HepG2 (cell line): ENCODE measurements around the gene RDM1. TPM values are rescaled to one million over a fixed set of nuclear protein-coding genes. Genes with fewer than 3 reads are reported as not detected.
A peak's percentile ranks its signal among the peaks of the same experiment; 100 is the strongest.

Experiments used
- AGO2 ChIP-seq: fragments of 200-400 bp; formaldehyde crosslinking; optimal IDR thresholded peaks from 2 replicates; pipeline ENCODE3; 2017; ENCODE audit warnings: mild to moderate bottlenecking, low read depth, low read length, moderate library complexity
- CHD4 ChIP-seq: fragments of 200-600 bp; sonication (generic); IDR thresholded peaks from 2 replicates; pipeline ENCODE4 v1.7.0; 2017; ENCODE audit warnings: mild to moderate bottlenecking, low read length, borderline replicate concordance
- DNMT1 ChIP-seq: sonication (generic); formaldehyde crosslinking; IDR thresholded peaks from 2 replicates; pipeline ENCODE4 v1.5.1; 2020; ENCODE audit warnings: mild to moderate bottlenecking, missing genetic modification reagents
- EED ChIP-seq: sonication (generic); formaldehyde crosslinking; IDR thresholded peaks from 2 replicates; pipeline ENCODE4 v1.5.0; 2020; ENCODE audit warnings: mild to moderate bottlenecking, missing genetic modification reagents
- HNRNPLL ChIP-seq: fragments of 200-400 bp; formaldehyde crosslinking; IDR thresholded peaks from 2 replicates; pipeline ENCODE4 v1.6.1; 2017; ENCODE audit warnings: mild to moderate bottlenecking, low read depth, low read length; ENCODE audit not compliant: poor library complexity, severe bottlenecking
- IKZF1 ChIP-seq: fragments of 450-650 bp; IDR thresholded peaks from 2 replicates; pipeline ENCODE4 v1.7.1; 2016
- LCORL ChIP-seq, 2 experiments: fragments of 450-650 bp in 1 of 2; sonication (generic) in 1 of 2; formaldehyde crosslinking in 1 of 2; IDR thresholded peaks; 2 replicates each; pipeline versions ENCODE4 v1.5.0 to v1.6.1; 2017 to 2020; ENCODE audit warnings: antibody characterized with exemption in 1 of 2, missing genetic modification reagents in 1 of 2
- NFIC ChIP-seq: IDR thresholded peaks from 2 replicates; pipeline ENCODE4 v1.6.1; 2012; ENCODE audit warnings: mild to moderate bottlenecking, low read length, inconsistent platforms
- SNAPC4 ChIP-seq: sonication (generic); formaldehyde crosslinking; IDR thresholded peaks from 2 replicates; pipeline ENCODE4 v1.4.0; 2020; ENCODE audit warnings: mild to moderate bottlenecking, missing genetic modification reagents
- SOX6 ChIP-seq, 2 experiments: fragments of 450-650 bp in 1 of 2; sonication (generic) in 1 of 2; formaldehyde crosslinking in 1 of 2; IDR thresholded peaks; 2 replicates each; pipeline versions ENCODE4 v1.4.0 to v1.6.1; 2017 to 2020; ENCODE audit warnings: antibody characterized with exemption in 1 of 2, mild to moderate bottlenecking in 1 of 2, missing genetic modification reagents in 1 of 2
- SP2 ChIP-seq: sonication (generic); formaldehyde crosslinking; IDR thresholded peaks from 2 replicates; pipeline ENCODE4 v1.5.1; 2020; ENCODE audit warnings: mild to moderate bottlenecking, missing genetic modification reagents
- ZBTB1 ChIP-seq: sonication (generic); formaldehyde crosslinking; IDR thresholded peaks from 2 replicates; pipeline ENCODE4 v1.4.0; 2020; ENCODE audit warnings: missing genetic modification reagents, borderline replicate concordance
- ZMYM2 ChIP-seq: sonication (generic); formaldehyde crosslinking; IDR thresholded peaks from 2 replicates; pipeline ENCODE4 v1.8.0; 2022; ENCODE audit warnings: mild to moderate bottlenecking, missing genetic modification reagents
- ZNF263 ChIP-seq: sonication (generic); formaldehyde crosslinking; IDR thresholded peaks from 2 replicates; pipeline ENCODE4 v1.4.0; 2020; ENCODE audit warnings: missing genetic modification reagents
- ZNF607 ChIP-seq: sonication (generic); formaldehyde crosslinking; IDR thresholded peaks from 2 replicates; pipeline ENCODE4 v1.5.1; 2020; ENCODE audit warnings: missing genetic modification reagents, mild to moderate bottlenecking, borderline replicate concordance
- ZNF777 ChIP-seq: sonication (generic); formaldehyde crosslinking; IDR thresholded peaks from 2 replicates; pipeline ENCODE4 v1.4.0; 2020; ENCODE audit warnings: missing genetic modification reagents
- polyA plus RNA-seq, 8 experiments: library from polyadenylated mRNA; depleted of rRNA in 3 of 8; stranded (reverse) in 7 of 8; unstranded in 1 of 8; fragments of >200 nt; fragmentation: Illumina TruSeq in 4 of 8; extraction: Trizol in 4 of 8; gene quantifications; 2 replicates each; pipeline versions ENCODE4 v1.2.1 to v1.2.3, GENCODE V29; 2011 to 2016; ENCODE audit warnings: low read depth in 4 of 8, missing spikeins in 1 of 8, mixed read lengths in 1 of 8; ENCODE audit not compliant: insufficient read depth in 1 of 8
- total RNA-seq, 5 experiments: library from RNA; depleted of rRNA; stranded (reverse); fragments of >200 nt; fragmentation: Illumina TruSeq; extraction: Trizol; gene quantifications; 2 replicates each; pipeline ENCODE4 v1.2.3, GENCODE V29; 2016; ENCODE audit warnings: low read depth in 1 of 5
- TF ChIP-seq, protein P1 (sequence below): sonication (generic); formaldehyde crosslinking; IDR thresholded peaks from 2 replicates; pipeline ENCODE4 v1.9.0; 2021; ENCODE audit warnings: missing genetic modification reagents, mild to moderate bottlenecking, borderline replicate concordance
- TF ChIP-seq, protein P2 (sequence below): sonication (generic); formaldehyde crosslinking; IDR thresholded peaks from 2 replicates; pipeline ENCODE4 v1.8.0; 2022; ENCODE audit warnings: missing genetic modification reagents, low read depth, mild to moderate bottlenecking, borderline replicate concordance
- TF ChIP-seq, protein P3 (sequence below): sonication (generic); formaldehyde crosslinking; IDR thresholded peaks from 2 replicates; pipeline ENCODE4 v1.4.0; 2020; ENCODE audit warnings: missing genetic modification reagents

The RDM1 gene
- total and polyA plus RNA-seq, 2 of the 13 experiments (the other 11 are each of a cell fraction or from before 2014, with no cell fraction given): 0.28 to 0.40 TPM

GRCh38 chr17:35972535-35972934, 42.0 kb upstream of the RDM1 start (continued):
- TF ChIP-seq AGO2 (no peak), IKZF1 (no peak), NFIC (no peak), SOX6 (IDR thresholded peaks at IDR 0.05) (no peak), SOX6 (CRISPR knock-in tag; IDR thresholded peaks at IDR 0.05) (no peak), SNAPC4 (no peak), SP2 (CRISPR knock-in tag) (no peak), ZNF777 (CRISPR knock-in tag) (0 out of 2 replicates have a peak, but pooled peaks have one; percentile 14), ZNF607 (CRISPR knock-in tag) (0 out of 2 replicates have a peak, but pooled peaks have one; percentile 31), LCORL (IDR thresholded peaks at IDR 0.05) (no peak), LCORL (CRISPR knock-in tag; IDR thresholded peaks at IDR 0.05) (no peak), ZMYM2 (CRISPR knock-in tag) (no peak), HNRNPLL (no peak), EED (CRISPR knock-in tag) (no peak), DNMT1 (CRISPR knock-in tag) (no peak), ZBTB1 (no peak), CHD4 (0 out of 2 replicates have a peak, but pooled peaks have one; percentile 13), ZNF263 (0 out of 2 replicates have a peak, but pooled peaks have one; percentile 32)
- TF ChIP-seq, protein P1, sequence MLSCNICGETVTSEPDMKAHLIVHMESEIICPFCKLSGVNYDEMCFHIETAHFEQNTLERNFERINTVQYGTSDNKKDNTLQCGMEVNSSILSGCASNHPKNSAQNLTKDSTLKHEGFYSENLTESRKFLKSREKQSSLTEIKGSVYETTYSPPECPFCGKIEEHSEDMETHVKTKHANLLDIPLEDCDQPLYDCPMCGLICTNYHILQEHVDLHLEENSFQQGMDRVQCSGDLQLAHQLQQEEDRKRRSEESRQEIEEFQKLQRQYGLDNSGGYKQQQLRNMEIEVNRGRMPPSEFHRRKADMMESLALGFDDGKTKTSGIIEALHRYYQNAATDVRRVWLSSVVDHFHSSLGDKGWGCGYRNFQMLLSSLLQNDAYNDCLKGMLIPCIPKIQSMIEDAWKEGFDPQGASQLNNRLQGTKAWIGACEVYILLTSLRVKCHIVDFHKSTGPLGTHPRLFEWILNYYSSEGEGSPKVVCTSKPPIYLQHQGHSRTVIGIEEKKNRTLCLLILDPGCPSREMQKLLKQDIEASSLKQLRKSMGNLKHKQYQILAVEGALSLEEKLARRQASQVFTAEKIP (CRISPR knock-in tag): no peak
- TF ChIP-seq, protein P2, sequence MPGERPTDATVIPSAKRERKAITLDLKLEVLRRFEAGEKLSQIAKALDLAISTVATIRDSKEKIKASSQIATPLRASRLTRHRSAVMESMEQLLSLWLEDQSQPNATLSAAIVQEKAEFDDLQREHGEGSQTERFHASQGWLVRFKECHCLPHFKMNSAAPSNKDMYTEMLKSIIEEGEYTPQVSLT: no peak
- TF ChIP-seq, protein P3, sequence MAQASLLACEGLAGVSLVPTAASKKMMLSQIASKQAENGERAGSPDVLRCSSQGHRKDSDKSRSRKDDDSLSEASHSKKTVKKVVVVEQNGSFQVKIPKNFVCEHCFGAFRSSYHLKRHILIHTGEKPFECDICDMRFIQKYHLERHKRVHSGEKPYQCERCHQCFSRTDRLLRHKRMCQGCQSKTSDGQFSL (CRISPR knock-in tag): no peak
